ENCODE data around the gene PTPRT. TPM values are rescaled to one million over a fixed set of nuclear protein-coding genes. Genes with fewer than 3 reads are reported as not detected.

PTPRT gene
- total and polyA plus RNA-seq, 10 of the 15 experiments (the other 5 are each of a cell fraction or from before 2014, with no cell fraction given): not detected

DNA sequence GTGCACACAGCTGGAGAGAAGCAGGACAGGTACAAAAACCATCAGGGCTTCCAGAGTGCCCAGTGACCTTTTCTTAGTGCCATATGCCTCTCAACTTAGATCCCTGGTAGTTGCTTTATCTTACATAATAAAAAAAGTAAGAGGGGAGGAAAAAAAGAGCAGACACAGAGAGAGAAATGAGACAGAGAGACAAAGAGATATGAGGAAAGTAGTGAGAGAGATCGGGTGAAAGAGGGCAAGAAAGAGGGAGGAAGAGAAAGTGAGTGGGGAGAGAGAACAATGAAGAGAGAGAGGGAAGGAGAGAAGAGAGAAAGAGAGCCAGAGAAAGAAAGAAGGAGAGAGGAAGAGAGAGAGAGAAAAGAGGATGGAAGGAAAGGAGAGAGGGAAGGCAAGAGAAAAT lies 131.6 kb downstream of the PTPRT start:
- no peak overlapping the region for H3K9ac ChIP-seq (ENCODE audit: control insufficient read depth, insufficient read depth, low read length)
- SMC1A ChIA-PET (ENCODE audit: uncharacterized antibody, unreplicated experiment): no interaction called here
- no peaks in the 10 kb centered on the region for H3K4me1 ChIP-seq (ENCODE audit: control insufficient read depth, insufficient read depth, low read length)
- H3K36me3 ChIP-seq (ENCODE audit: control insufficient read depth in 2 of 2, insufficient read depth in 2 of 2, low read length in 1 of 2): no peaks in the 10 kb centered on the region
- H2AFZ ChIP-seq (ENCODE audit: control insufficient read depth, low read depth, low read length): no peak overlapping the region
- intact Hi-C loops (cut with micrococcal nuclease; ENCODE audit: unreplicated experiment) (no loop called here), in situ Hi-C loops (cut with MboI) (no loop called here)
- POLR2A ChIA-PET: no interaction called here
- H3K27ac ChIP-seq (ENCODE audit: control insufficient read depth, insufficient read depth): no peak overlapping the region
- no peaks in the 10 kb centered on the region for H4K20me1 ChIP-seq (ENCODE audit: control insufficient read depth, insufficient read depth)
- no peaks in the 10 kb centered on the region for H3K79me2 ChIP-seq (ENCODE audit: control insufficient read depth, insufficient read depth, low read length)
- CTCF ChIA-PET: no interaction called here
- RAD21 ChIA-PET (ENCODE audit: unreplicated experiment): no interaction called here
- no TSS peak for BruUV-seq (replicated peaks)
- WGBS (ENCODE audit: insufficient coverage, insufficient replicate concordance, low lambda C conversion rate, missing lambda C conversion rate): 0% methylated on average over 1 of the region's 1 CpG
- TF ChIP-seq ZNF274 (IDR thresholded peaks at IDR 0.05; ENCODE audit: insufficient read depth, insufficient read length) (no peak), SUZ12 (IDR thresholded peaks at IDR 0.05; ENCODE audit: unreplicated experiment) (no peak), SIN3A (IDR thresholded peaks at IDR 0.05; ENCODE audit: low read depth, low read length) (no peak), PAX5 (IDR thresholded peaks at IDR 0.05; ENCODE audit: borderline replicate concordance, low read depth, low read length) (no peak), MAX (IDR thresholded peaks at IDR 0.05; ENCODE audit: low read depth, low read length) (no peak), ZNF622 (IDR thresholded peaks at IDR 0.05) (no peak), IKZF2 (IDR thresholded peaks at IDR 0.05) (no peak), POLR2AphosphoS5 (IDR thresholded peaks at IDR 0.05; ENCODE audit: low read length) (no peak), YY1 (IDR thresholded peaks at IDR 0.05; ENCODE audit: low read depth, low read length) (no peak), HDAC6 (IDR thresholded peaks at IDR 0.05; ENCODE audit: unreplicated experiment) (no peak)
- TF ChIP-seq, protein P1, sequence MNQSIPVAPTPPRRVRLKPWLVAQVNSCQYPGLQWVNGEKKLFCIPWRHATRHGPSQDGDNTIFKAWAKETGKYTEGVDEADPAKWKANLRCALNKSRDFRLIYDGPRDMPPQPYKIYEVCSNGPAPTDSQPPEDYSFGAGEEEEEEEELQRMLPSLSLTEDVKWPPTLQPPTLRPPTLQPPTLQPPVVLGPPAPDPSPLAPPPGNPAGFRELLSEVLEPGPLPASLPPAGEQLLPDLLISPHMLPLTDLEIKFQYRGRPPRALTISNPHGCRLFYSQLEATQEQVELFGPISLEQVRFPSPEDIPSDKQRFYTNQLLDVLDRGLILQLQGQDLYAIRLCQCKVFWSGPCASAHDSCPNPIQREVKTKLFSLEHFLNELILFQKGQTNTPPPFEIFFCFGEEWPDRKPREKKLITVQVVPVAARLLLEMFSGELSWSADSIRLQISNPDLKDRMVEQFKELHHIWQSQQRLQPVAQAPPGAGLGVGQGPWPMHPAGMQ (IDR thresholded peaks at IDR 0.05; ENCODE audit: borderline replicate concordance): no peak
- no peaks in the 10 kb centered on the region for H3K9me3 ChIP-seq (replicated peaks; ENCODE audit: control insufficient read depth, insufficient read depth, low read length)
- no peaks in the 10 kb centered on the region; a peak in 1 of 4 replicates for H3K27me3 ChIP-seq (replicated peaks in 1 of 2; ENCODE audit: control insufficient read depth in 2 of 2, insufficient read depth in 2 of 2, low read length in 1 of 2)
- no peak overlapping the region for H3K4me2 ChIP-seq (ENCODE audit: control insufficient read depth, insufficient read depth)
- DNase-seq (ENCODE audit: low read depth, low spot score): no peak
- no peak for FAIRE-seq
- no peak overlapping the region for H3K4me3 ChIP-seq
- no peak for ATAC-seq
